Tibial nerve (tissue), 4 donors: Measurements from ENCODE around the gene MMP26.

Experiments
- EP300 ChIP-seq, 2 donors: sonication (generic); formaldehyde crosslinking; IDR thresholded peaks; one replicate each; pipeline ENCODE4 v1.6.1; 2017; ENCODE audit warnings: antibody characterized with exemption in 2 of 2, mild to moderate bottlenecking in 1 of 2
- POLR2A ChIP-seq, 2 donors: fragments of 450-650 bp; IDR thresholded peaks; one replicate each; pipeline ENCODE4 v1.6.1; 2017; ENCODE audit warnings: antibody characterized with exemption in 2 of 2, mild to moderate bottlenecking in 2 of 2, moderate library complexity in 2 of 2
- TF ChIP-seq, protein P1 (sequence below), 5 experiments: fragments of 200-600 bp in 3 of 5; fragments of 450-650 bp in 2 of 5; sonication (generic) in 3 of 5; IDR thresholded peaks; one replicate each; pipeline ENCODE4 v1.5.1; 2016 to 2019; ENCODE audit warnings: antibody characterized with exemption in 5 of 5, mild to moderate bottlenecking in 3 of 5, moderate library complexity in 2 of 5

DNA sequence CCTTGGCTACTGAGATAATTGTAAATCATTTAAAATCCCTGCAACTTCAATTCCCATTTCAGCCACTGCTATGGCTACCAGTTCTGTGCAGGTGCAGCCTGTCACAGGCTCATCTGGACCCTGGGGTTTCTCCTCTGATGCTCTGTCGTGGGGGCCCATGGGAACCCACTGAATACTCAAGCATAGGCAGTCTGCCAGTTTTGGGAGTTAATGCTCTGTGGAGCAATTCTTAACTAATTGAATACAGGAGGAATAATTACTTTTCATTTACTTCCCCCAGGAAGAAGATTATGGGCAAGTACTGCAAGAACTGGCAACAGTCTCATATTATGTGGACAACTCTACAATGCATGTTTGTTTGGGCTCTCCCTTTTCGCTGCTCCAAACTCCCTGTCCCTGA, 32.8 kb upstream of the MMP26 start:
- TF ChIP-seq POLR2A (IDR thresholded peaks at IDR 0.05) (no peak), EP300 (IDR thresholded peaks at IDR 0.05) (no peak)
- TF ChIP-seq, protein P1, sequence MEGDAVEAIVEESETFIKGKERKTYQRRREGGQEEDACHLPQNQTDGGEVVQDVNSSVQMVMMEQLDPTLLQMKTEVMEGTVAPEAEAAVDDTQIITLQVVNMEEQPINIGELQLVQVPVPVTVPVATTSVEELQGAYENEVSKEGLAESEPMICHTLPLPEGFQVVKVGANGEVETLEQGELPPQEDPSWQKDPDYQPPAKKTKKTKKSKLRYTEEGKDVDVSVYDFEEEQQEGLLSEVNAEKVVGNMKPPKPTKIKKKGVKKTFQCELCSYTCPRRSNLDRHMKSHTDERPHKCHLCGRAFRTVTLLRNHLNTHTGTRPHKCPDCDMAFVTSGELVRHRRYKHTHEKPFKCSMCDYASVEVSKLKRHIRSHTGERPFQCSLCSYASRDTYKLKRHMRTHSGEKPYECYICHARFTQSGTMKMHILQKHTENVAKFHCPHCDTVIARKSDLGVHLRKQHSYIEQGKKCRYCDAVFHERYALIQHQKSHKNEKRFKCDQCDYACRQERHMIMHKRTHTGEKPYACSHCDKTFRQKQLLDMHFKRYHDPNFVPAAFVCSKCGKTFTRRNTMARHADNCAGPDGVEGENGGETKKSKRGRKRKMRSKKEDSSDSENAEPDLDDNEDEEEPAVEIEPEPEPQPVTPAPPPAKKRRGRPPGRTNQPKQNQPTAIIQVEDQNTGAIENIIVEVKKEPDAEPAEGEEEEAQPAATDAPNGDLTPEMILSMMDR (IDR thresholded peaks at IDR 0.05) = no peak
